Vagina (tissue), 2 donors: ENCODE data around the gene SLC34A1. TPM values are rescaled to one million over a fixed set of nuclear protein-coding genes. Genes with fewer than 3 reads are reported as not detected.

Experiments used
- DNase-seq, 2 donors: peaks; one replicate each; pipeline ENCODE4 v3.0.0-alpha.2; 2017; ENCODE audit errors: extremely low spot score in 2 of 2
- H3K27ac ChIP-seq: fragments of 200-600 bp; sonication (generic); one replicate; pipeline ENCODE4 v1.5.1; 2019
- H3K27me3 ChIP-seq: fragments of 200-600 bp; sonication (generic); one replicate; pipeline ENCODE4 v1.5.1; 2019
- H3K36me3 ChIP-seq, 2 donors: fragments of 200-600 bp; sonication (generic); one replicate each; pipeline ENCODE4 v1.5.1; 2017 to 2019
- H3K4me1 ChIP-seq: fragments of 200-600 bp; sonication (generic); one replicate; pipeline ENCODE4 v1.5.1; 2019
- H3K4me3 ChIP-seq, 2 donors: fragments of 200-600 bp; sonication (generic); 1 replicate in 1 of 2; 2 replicates in 1 of 2; pipeline ENCODE4 v1.5.1; 2016 to 2019
- H3K9me3 ChIP-seq: fragments of 200-600 bp; sonication (generic); one replicate; pipeline ENCODE4 v1.5.1; 2019
- CTCF ChIP-seq, 3 experiments: fragments of 450-650 bp in 2 of 3; fragments of 200-600 bp in 1 of 3; sonication (generic) in 1 of 3; IDR thresholded peaks; one replicate each; pipeline ENCODE4 v1.5.1; 2017 to 2019; ENCODE audit warnings: antibody characterized with exemption in 3 of 3, mild to moderate bottlenecking in 2 of 3, moderate library complexity in 2 of 3
- POLR2A ChIP-seq, 2 donors: fragments of 450-650 bp; IDR thresholded peaks; one replicate each; pipeline ENCODE4 v1.6.1; 2017; ENCODE audit warnings: antibody characterized with exemption in 2 of 2, mild to moderate bottlenecking in 2 of 2, moderate library complexity in 2 of 2
- POLR2AphosphoS5 ChIP-seq, 2 donors: sonication (generic); formaldehyde crosslinking; IDR thresholded peaks; one replicate each; pipeline ENCODE4 v1.9.0; 2017; ENCODE audit warnings: antibody characterized with exemption in 2 of 2, mild to moderate bottlenecking in 2 of 2, low read depth in 1 of 2; ENCODE audit not compliant: insufficient read depth in 1 of 2
- intact Hi-C: fragments of 100-400 bp; cut with DNase I; formaldehyde crosslinking; loops from one replicate; pipeline ENCODE4 v1.15.1; 2023
- total RNA-seq: library from RNA; depleted of rRNA; stranded (reverse); fragments of >200 nt; gene quantifications from one replicate; pipeline ENCODE4 v1.2.3, GENCODE V29; 2016

SLC34A1 gene
- total RNA-seq, 1 donor from 2014 or later: not detected

GRCh38 chr5:177434437-177434836 lies 50.2 kb downstream of the SLC34A1 start:
- H3K4me3 ChIP-seq: no peak overlapping the region
- intact Hi-C loops: no loop called here
- H3K27ac ChIP-seq: no peak overlapping the region
- TF ChIP-seq CTCF (IDR thresholded peaks at IDR 0.05) (no peak), POLR2A (IDR thresholded peaks at IDR 0.05) (no peak), POLR2AphosphoS5 (IDR thresholded peaks at IDR 0.05; ENCODE audit: insufficient read depth in 1 of 2, low read depth in 1 of 2) (no peak)
- DNase-seq: no peak
- H3K4me1 ChIP-seq: peaks cover 21% of the 10 kb centered on the region
- H3K36me3 ChIP-seq: peaks cover 0 to 51% of the 10 kb centered on the region in 2 donors
- no peaks in the 10 kb centered on the region for H3K27me3 ChIP-seq
- no peaks in the 10 kb centered on the region for H3K9me3 ChIP-seq

- Histone ChIP-seq H3K4me1 (peaks cover 15% of the 10 kb centered on the region), H3K36me3 (peaks cover 0 to 51% of the 10 kb centered on the region in 2 donors), H3K27me3 (no peaks in the 10 kb centered on the region), H3K9me3 (no peaks in the 10 kb centered on the region), H3K4me3 (no peak overlapping the region), H3K27ac (no peak overlapping the region)
- no peak for DNase-seq
- TF ChIP-seq POLR2A (IDR thresholded peaks at IDR 0.05) (no peak), CTCF (IDR thresholded peaks at IDR 0.05) (no peak), POLR2AphosphoS5 (IDR thresholded peaks at IDR 0.05; ENCODE audit: insufficient read depth in 1 of 2, low read depth in 1 of 2) (no peak)
- intact Hi-C loops: no loop called here
Measured at GRCh38 chr5:177434942-177435738, 50.9 kb downstream of the SLC34A1 start.

GRCh38 chr5:177435847-177436536 lies 51.8 kb downstream of the SLC34A1 start:
- Histone ChIP-seq H3K27me3 (no peaks in the 10 kb centered on the region), H3K4me3 (no peak overlapping the region), H3K36me3 (peaks cover 0 to 56% of the 10 kb centered on the region in 2 donors), H3K27ac (no peak overlapping the region), H3K9me3 (no peaks in the 10 kb centered on the region), H3K4me1 (peaks cover 6% of the 10 kb centered on the region)
- DNase-seq: no peak
- intact Hi-C loops: no loop called here
- TF ChIP-seq POLR2AphosphoS5 (IDR thresholded peaks at IDR 0.05; ENCODE audit: insufficient read depth in 1 of 2, low read depth in 1 of 2): no peak
- TF ChIP-seq POLR2A (IDR thresholded peaks at IDR 0.05): no peak
- no peak for TF ChIP-seq CTCF (IDR thresholded peaks at IDR 0.05)

- no peaks in the 10 kb centered on the region for H3K9me3 ChIP-seq
- DNase-seq: no peak
- no peak for TF ChIP-seq CTCF (IDR thresholded peaks at IDR 0.05)
- no peak for TF ChIP-seq POLR2A (IDR thresholded peaks at IDR 0.05)
- no peak for TF ChIP-seq POLR2AphosphoS5 (IDR thresholded peaks at IDR 0.05; ENCODE audit: insufficient read depth in 1 of 2, low read depth in 1 of 2)
- H3K27ac ChIP-seq: no peak overlapping the region
- no peaks in the 10 kb centered on the region for H3K27me3 ChIP-seq
- no peak overlapping the region for H3K4me3 ChIP-seq
- intact Hi-C loops: no loop called here
- no peaks in the 10 kb centered on the region for H3K4me1 ChIP-seq
- peaks cover 0 to 58% of the 10 kb centered on the region in 2 donors for H3K36me3 ChIP-seq
Measured at GRCh38 chr5:177437623-177438022, 53.4 kb downstream of the SLC34A1 start.

- TF ChIP-seq POLR2AphosphoS5 (IDR thresholded peaks at IDR 0.05; ENCODE audit: insufficient read depth in 1 of 2, low read depth in 1 of 2): no peak
- no peak for TF ChIP-seq CTCF (IDR thresholded peaks at IDR 0.05)
- TF ChIP-seq POLR2A (IDR thresholded peaks at IDR 0.05): no peak
- H3K4me3 ChIP-seq: no peak overlapping the region
- no peaks in the 10 kb centered on the region for H3K4me1 ChIP-seq
- H3K9me3 ChIP-seq: no peaks in the 10 kb centered on the region
- H3K36me3 ChIP-seq: peaks cover 0 to 51% of the 10 kb centered on the region in 2 donors
- H3K27me3 ChIP-seq: no peaks in the 10 kb centered on the region
- no peak for DNase-seq
- intact Hi-C loops: no loop called here
- no peak overlapping the region for H3K27ac ChIP-seq
Measured at GRCh38 chr5:177438468-177438867, 54.2 kb downstream of the SLC34A1 start.
